CD8-positive, alpha-beta memory T cell (primary cell): Measurements from ENCODE around the gene ERC2. TPM values are rescaled to one million over a fixed set of nuclear protein-coding genes. Genes with fewer than 3 reads are reported as not detected.

ENCODE experiments used
- CTCF ChIA-PET: fragments of 350-600 bp; sonication (Branson Sonifier 250); formaldehyde crosslinking; loops from one replicate; lab custom pipeline; 2021; ENCODE audit warnings: antibody characterized with exemption; lab: Charles Lee
- POLR2A ChIA-PET: fragments of 350-600 bp; sonication (Branson Sonifier 250); formaldehyde crosslinking; loops from one replicate; lab custom pipeline; 2021; ENCODE audit warnings: antibody characterized with exemption; lab: Charles Lee
- DNase-seq, 5 donors: peaks; one replicate each; pipeline versions ENCODE4 v3.0.0 to v3.0.0-alpha.2; 2020 to 2022; ENCODE audit warnings: mixed read lengths in 1 of 5
- H3K27ac ChIP-seq: one replicate; pipeline ENCODE4 v1.7.0; 2013; ENCODE audit warnings: low read depth, mild to moderate bottlenecking, low read length, moderate library complexity
- H3K27me3 ChIP-seq: 2 replicates; pipeline ENCODE4 v1.7.0; 2013; ENCODE audit warnings: low read length, mild to moderate bottlenecking; ENCODE audit not compliant: insufficient read depth, poor library complexity, severe bottlenecking
- H3K36me3 ChIP-seq: 2 replicates; pipeline ENCODE4 v1.7.0; 2013; ENCODE audit warnings: mild to moderate bottlenecking, low read length, moderate library complexity; ENCODE audit not compliant: insufficient read depth
- H3K4me1 ChIP-seq: 2 replicates; pipeline ENCODE4 v1.7.0; 2013; ENCODE audit warnings: mild to moderate bottlenecking, low read length, moderate library complexity; ENCODE audit not compliant: insufficient read depth
- H3K4me3 ChIP-seq: 2 replicates; pipeline ENCODE4 v1.7.0; 2013; ENCODE audit warnings: mild to moderate bottlenecking, low read length
- H3K9me3 ChIP-seq: 2 replicates; pipeline ENCODE4 v1.7.0; 2013; ENCODE audit warnings: mild to moderate bottlenecking, low read length
- H3K27ac Mint-ChIP-seq, 8 donors: one replicate each; pipeline ENCODE4 v1.8.0; 2020 to 2021; ENCODE audit warnings: mixed read lengths in 8 of 8, mild to moderate bottlenecking in 6 of 8, inconsistent platforms in 3 of 8, moderate library complexity in 3 of 8
- H3K27me3 Mint-ChIP-seq, 2 donors: one replicate each; pipeline ENCODE4 v1.8.0; 2020 to 2021; ENCODE audit warnings: mixed read lengths in 2 of 2, mild to moderate bottlenecking in 1 of 2, moderate library complexity in 1 of 2
- H3K36me3 Mint-ChIP-seq, 3 donors: one replicate each; pipeline ENCODE4 v1.8.0; 2020 to 2021; ENCODE audit warnings: mixed read lengths in 3 of 3, inconsistent platforms in 1 of 3, mild to moderate bottlenecking in 1 of 3
- H3K4me1 Mint-ChIP-seq, 3 donors: one replicate each; pipeline ENCODE4 v1.8.0; 2020 to 2021; ENCODE audit warnings: mixed read lengths in 3 of 3, inconsistent platforms in 1 of 3, mild to moderate bottlenecking in 1 of 3
- H3K4me3 Mint-ChIP-seq, 7 donors: one replicate each; pipeline ENCODE4 v1.8.0; 2020 to 2021; ENCODE audit warnings: mixed read lengths in 7 of 7, mild to moderate bottlenecking in 6 of 7, moderate library complexity in 4 of 7, inconsistent platforms in 2 of 7
- H3K9me3 Mint-ChIP-seq, 5 donors: one replicate each; pipeline ENCODE4 v1.8.0; 2020 to 2022; ENCODE audit warnings: mixed read lengths in 5 of 5, mild to moderate bottlenecking in 3 of 5, moderate library complexity in 2 of 5, inconsistent platforms in 1 of 5
- polyA plus RNA-seq: library from polyadenylated mRNA; unstranded; fragments of 300-500 nt; fragmentation: Illumina TruSeq; gene quantifications from one replicate; pipeline ENCODE4 v1.2.3, GENCODE V29; 2021
- total RNA-seq, 2 experiments: library from RNA; stranded (reverse); gene quantifications; one replicate each; pipeline ENCODE4 v1.2.3, GENCODE V29; 2021

The ERC2 gene
- total and polyA plus RNA-seq, 3 experiments from 2014 or later = not detected

DNA sequence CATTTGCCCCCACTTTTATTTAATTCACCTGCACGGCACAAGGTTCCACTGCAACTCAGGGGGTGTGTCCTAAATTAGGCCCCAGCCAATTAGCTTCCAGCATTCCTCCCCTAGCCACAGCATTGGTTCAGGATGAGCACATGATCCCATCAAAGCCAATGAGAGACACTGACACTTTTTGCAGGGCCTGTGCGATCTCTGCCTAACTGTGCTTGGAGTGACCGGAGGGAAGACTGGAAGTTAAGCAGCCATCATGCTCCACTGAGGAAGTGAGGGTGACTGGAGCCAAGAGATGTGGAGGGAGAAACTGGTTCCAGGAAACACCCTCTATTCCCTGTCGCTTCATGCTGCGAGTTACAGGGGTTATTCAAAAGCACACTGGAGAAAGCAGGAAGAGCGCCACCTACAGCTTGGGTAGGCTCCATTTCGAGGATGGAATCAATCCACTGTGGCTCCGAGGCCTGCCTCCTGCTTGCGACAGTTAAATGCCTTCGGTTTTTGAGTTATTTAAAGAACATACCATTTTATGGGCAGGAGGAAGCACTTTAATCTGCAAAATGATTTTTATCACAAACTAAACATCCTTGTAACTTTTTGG lies 858.9 kb downstream of the ERC2 start:
- H3K27ac ChIP-seq = no peak overlapping the region
- Mint-ChIP-seq H3K4me1 (no peaks in the 10 kb centered on the region), H3K27me3 (peaks cover 0 to 1% of the 10 kb centered on the region in 2 donors), H3K9me3 (peaks cover 0 to 16% (median 0%) of the 10 kb centered on the region in 5 donors), H3K36me3 (no peaks in the 10 kb centered on the region), H3K27ac (no peak overlapping the region), H3K4me3 (no peak overlapping the region)
- H3K27me3 ChIP-seq = no peaks in the 10 kb centered on the region
- POLR2A ChIA-PET = no interaction called here
- no peaks in the 10 kb centered on the region for H3K4me1 ChIP-seq
- CTCF ChIA-PET = no interaction called here
- H3K4me3 ChIP-seq = no peak overlapping the region
- H3K9me3 ChIP-seq = no peaks in the 10 kb centered on the region
- H3K36me3 ChIP-seq = no peaks in the 10 kb centered on the region
- no peak for DNase-seq

- CTCF ChIA-PET = no interaction called here
- no peak overlapping the region for H3K27ac Mint-ChIP-seq
Measured at GRCh38 chr3:55608301-55608937, 859.8 kb downstream of the ERC2 start.

GRCh38 chr3:55607844-55608243 lies 860.4 kb downstream of the ERC2 start:
- no peaks in the 10 kb centered on the region for H3K9me3 ChIP-seq
- Mint-ChIP-seq H3K36me3 (no peaks in the 10 kb centered on the region), H3K4me3 (no peak overlapping the region), H3K27me3 (peaks cover 0 to 1% of the 10 kb centered on the region in 2 donors), H3K27ac (no peak overlapping the region), H3K4me1 (no peaks in the 10 kb centered on the region), H3K9me3 (peaks cover 0 to 16% (median 0%) of the 10 kb centered on the region in 5 donors)
- no peaks in the 10 kb centered on the region for H3K36me3 ChIP-seq
- no peaks in the 10 kb centered on the region for H3K4me1 ChIP-seq
- CTCF ChIA-PET = no interaction called here
- POLR2A ChIA-PET = no interaction called here
- no peak overlapping the region for H3K4me3 ChIP-seq
- no peak for DNase-seq
- no peaks in the 10 kb centered on the region for H3K27me3 ChIP-seq
- no peak overlapping the region for H3K27ac ChIP-seq

More at GRCh38 chr3:55608301-55608937, 859.8 kb downstream of the ERC2 start:
- peaks cover 0 to 16% (median 0%) of the 10 kb centered on the region in 5 donors for H3K9me3 Mint-ChIP-seq
- POLR2A ChIA-PET = no interaction called here
- H3K27me3 Mint-ChIP-seq = peaks cover 0 to 1% of the 10 kb centered on the region in 2 donors
- H3K4me1 ChIP-seq = no peaks in the 10 kb centered on the region
- no peaks in the 10 kb centered on the region for H3K4me1 Mint-ChIP-seq
- no peak overlapping the region for H3K4me3 ChIP-seq
- no peaks in the 10 kb centered on the region for H3K9me3 ChIP-seq
- no peaks in the 10 kb centered on the region for H3K27me3 ChIP-seq
- H3K4me3 Mint-ChIP-seq = no peak overlapping the region
- DNase-seq = no peak
- no peaks in the 10 kb centered on the region for H3K36me3 ChIP-seq
- no peak overlapping the region for H3K27ac ChIP-seq
- H3K36me3 Mint-ChIP-seq = no peaks in the 10 kb centered on the region

DNA sequence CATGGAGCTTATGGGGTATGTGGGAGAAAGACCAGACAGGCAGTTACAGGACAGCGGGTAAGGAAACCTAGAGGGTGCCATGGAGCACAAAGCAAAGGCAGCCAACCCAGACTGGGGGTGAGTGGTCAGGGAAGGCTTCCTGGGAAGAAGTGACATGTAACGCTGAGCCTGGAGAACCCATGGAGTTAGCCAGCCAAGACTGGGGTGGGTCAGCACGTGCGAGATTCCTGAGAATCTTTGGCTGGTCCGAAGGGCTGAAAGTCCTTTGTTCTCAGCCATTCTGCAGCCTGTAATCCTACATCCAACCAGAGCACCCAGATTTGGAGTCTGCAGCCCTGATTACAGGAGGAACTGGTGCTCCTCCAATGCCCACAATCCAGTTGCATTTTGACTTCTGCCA lies 861.1 kb downstream of the ERC2 start:
- no peaks in the 10 kb centered on the region for H3K27me3 ChIP-seq
- POLR2A ChIA-PET = no interaction called here
- H3K4me3 Mint-ChIP-seq = no peak overlapping the region
- peaks cover 0 to 1% of the 10 kb centered on the region in 2 donors for H3K27me3 Mint-ChIP-seq
- peaks cover 0 to 10% (median 0%) of the 10 kb centered on the region in 5 donors for H3K9me3 Mint-ChIP-seq
- no peaks in the 10 kb centered on the region for H3K4me1 ChIP-seq
- no peaks in the 10 kb centered on the region for H3K9me3 ChIP-seq
- no peaks in the 10 kb centered on the region for H3K36me3 ChIP-seq
- no peak overlapping the region for H3K27ac ChIP-seq
- H3K27ac Mint-ChIP-seq = no peak overlapping the region
- DNase-seq = no peak
- no peaks in the 10 kb centered on the region for H3K36me3 Mint-ChIP-seq
- H3K4me3 ChIP-seq = no peak overlapping the region
- CTCF ChIA-PET = no interaction called here
- no peaks in the 10 kb centered on the region for H3K4me1 Mint-ChIP-seq

GRCh38 chr3:55605443-55606236 lies 862.6 kb downstream of the ERC2 start:
- peaks cover 0 to 1% of the 10 kb centered on the region in 2 donors for H3K27me3 Mint-ChIP-seq
- Histone ChIP-seq H3K9me3 (no peaks in the 10 kb centered on the region), H3K4me1 (no peaks in the 10 kb centered on the region), H3K36me3 (no peaks in the 10 kb centered on the region), H3K27me3 (no peaks in the 10 kb centered on the region), H3K4me3 (no peak overlapping the region), H3K27ac (no peak overlapping the region)
- H3K36me3 Mint-ChIP-seq = no peaks in the 10 kb centered on the region
- no peak for DNase-seq
- H3K27ac Mint-ChIP-seq = no peak overlapping the region
- no peak overlapping the region for H3K4me3 Mint-ChIP-seq
- ChIA-PET CTCF (no interaction called here), POLR2A (no interaction called here)
- no peaks in the 10 kb centered on the region for H3K4me1 Mint-ChIP-seq
- peaks cover 0 to 7% (median 0%) of the 10 kb centered on the region in 5 donors for H3K9me3 Mint-ChIP-seq

- H3K4me1 ChIP-seq = no peaks in the 10 kb centered on the region
- no peak overlapping the region for H3K27ac Mint-ChIP-seq
- no peaks in the 10 kb centered on the region for H3K36me3 Mint-ChIP-seq
- H3K4me1 Mint-ChIP-seq = no peaks in the 10 kb centered on the region
- H3K27ac ChIP-seq = no peak overlapping the region
- peaks cover 0 to 1% of the 10 kb centered on the region in 2 donors for H3K27me3 Mint-ChIP-seq
- no peak for DNase-seq
- peaks cover 0 to 7% (median 0%) of the 10 kb centered on the region in 5 donors for H3K9me3 Mint-ChIP-seq
- no peak overlapping the region for H3K4me3 Mint-ChIP-seq
- H3K9me3 ChIP-seq = no peaks in the 10 kb centered on the region
- H3K36me3 ChIP-seq = no peaks in the 10 kb centered on the region
- POLR2A ChIA-PET = no interaction called here
- no peaks in the 10 kb centered on the region for H3K27me3 ChIP-seq
- H3K4me3 ChIP-seq = no peak overlapping the region
- CTCF ChIA-PET = no interaction called here
Measured at GRCh38 chr3:55604846-55605245, 863.4 kb downstream of the ERC2 start.

- no peaks in the 10 kb centered on the region for H3K9me3 ChIP-seq
- no peaks in the 10 kb centered on the region for H3K36me3 ChIP-seq
- H3K27ac ChIP-seq = no peak overlapping the region
- peaks cover 0 to 1% of the 10 kb centered on the region in 2 donors for H3K27me3 Mint-ChIP-seq
- no peak overlapping the region for H3K27ac Mint-ChIP-seq
- no peaks in the 10 kb centered on the region for H3K36me3 Mint-ChIP-seq
- CTCF ChIA-PET = no interaction called here
- no peak overlapping the region for H3K4me3 Mint-ChIP-seq
- H3K27me3 ChIP-seq = no peaks in the 10 kb centered on the region
- no peaks in the 10 kb centered on the region for H3K4me1 ChIP-seq
- DNase-seq = no peak
- peaks cover 0 to 7% (median 0%) of the 10 kb centered on the region in 5 donors for H3K9me3 Mint-ChIP-seq
- H3K4me1 Mint-ChIP-seq = no peaks in the 10 kb centered on the region
- H3K4me3 ChIP-seq = no peak overlapping the region
- POLR2A ChIA-PET = no interaction called here
Measured at GRCh38 chr3:55604402-55604801, 863.9 kb downstream of the ERC2 start.
